HG03457 (cell line): ENCODE data around the gene TCF15.
"Not testable (repeated sequence)": the region's sequence is repeated elsewhere in the genome, so short reads cannot be mapped to it uniquely, and the experiment has no call there.

Experiments
- ATAC-seq: cut with Tn5 transposase; IDR thresholded peaks from one replicate; pipeline ENCODE4 v1.9.1; 2021; ENCODE audit warnings: moderate number of reproducible peaks; ENCODE audit not compliant: unreplicated experiment

Gene TCF15

DNA sequence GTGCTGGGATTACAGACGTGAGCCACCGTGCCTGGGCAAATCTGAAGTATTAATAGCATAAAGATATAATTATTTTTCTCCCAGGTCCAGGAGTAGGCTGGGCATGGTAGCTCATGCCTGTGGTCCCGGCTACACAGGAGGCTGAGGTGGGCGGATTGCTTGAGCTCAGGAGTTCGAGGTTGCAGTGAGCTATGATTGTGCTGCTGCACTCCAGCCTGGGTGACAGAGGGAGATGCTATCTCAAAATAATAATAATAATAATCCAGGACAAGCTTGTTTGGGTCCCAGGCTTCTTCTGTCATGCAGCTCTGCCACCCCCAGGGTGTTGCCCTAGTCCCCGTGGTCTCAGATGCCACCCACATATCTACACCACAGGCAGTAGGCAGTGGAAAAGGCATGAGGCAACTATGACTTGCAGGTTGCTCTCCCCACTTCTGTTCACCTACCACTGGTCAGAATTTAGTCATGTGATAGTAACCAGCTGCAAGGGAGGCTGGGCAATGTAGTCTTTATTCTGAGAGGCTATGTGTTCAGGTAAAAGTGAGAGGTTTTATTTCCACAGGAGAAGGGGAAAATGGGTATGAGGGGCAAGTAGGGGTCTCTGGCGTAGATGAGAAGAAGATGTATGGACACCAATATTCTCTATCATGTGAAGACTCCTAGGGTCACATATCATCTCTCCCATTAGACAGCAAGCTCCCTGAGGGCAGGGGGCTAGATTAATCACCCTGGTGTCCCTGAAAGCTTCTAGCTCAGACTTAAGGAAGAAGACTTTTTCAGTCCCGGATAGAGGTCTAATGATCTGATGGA lies 25.7 kb downstream of the TCF15 start:
- no peak for ATAC-seq

DNA sequence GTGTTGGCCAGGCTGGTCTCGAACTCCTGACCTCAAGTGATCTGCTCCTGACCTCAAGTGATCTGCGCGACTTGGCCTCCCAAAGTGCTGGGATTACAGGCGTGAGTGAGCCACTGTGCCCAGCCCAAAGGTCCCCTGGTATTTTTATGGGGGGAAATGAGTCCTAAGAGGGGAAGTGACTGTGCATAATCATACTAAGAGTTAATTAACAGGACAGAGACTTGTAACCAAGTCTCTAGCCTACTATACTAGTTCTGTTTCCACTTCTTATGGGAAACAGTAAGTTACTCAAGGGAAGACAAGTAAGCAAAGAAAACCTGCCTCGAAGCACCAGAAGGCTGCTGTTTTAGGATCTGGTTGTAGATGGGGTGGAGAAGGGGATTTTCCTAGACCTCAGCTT lies 27.9 kb downstream of the TCF15 start:
- ATAC-seq, result no peak

DNA sequence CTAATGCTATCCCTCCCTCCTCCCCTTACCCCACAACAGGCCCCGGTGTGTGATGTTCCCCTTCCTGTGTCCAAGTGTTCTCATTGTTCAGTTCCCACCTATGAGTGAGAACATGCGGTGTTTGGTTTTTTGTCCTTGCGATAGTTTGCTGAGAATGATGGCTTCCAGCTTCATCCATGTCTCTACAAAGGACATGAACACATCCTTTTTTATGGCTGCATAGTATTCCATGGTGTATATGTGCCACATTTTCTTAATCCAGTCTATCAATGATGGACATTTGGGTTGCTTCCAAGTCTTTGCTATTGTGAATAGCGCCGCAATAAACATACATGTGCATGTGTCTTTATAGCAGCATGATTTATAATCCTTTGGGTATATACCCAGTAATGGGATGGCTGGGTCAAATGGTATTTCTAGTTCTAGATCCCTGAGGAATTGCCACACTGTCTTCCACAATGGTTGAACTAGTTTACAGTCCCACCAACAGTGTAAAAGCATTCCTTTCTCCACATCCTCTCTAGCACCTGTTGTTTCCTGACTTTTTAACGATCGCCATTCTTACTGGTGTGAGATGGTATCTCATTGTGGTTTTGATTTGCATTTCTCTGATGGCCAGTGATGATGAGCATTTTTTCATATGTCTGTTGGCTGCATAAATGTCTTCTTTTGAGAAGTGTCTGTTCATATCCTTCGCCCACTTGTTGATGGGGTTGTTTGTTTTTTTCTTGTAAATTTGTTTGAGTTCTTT lies 31.0 kb downstream of the TCF15 start:
- not testable (repeated sequence) for ATAC-seq

DNA sequence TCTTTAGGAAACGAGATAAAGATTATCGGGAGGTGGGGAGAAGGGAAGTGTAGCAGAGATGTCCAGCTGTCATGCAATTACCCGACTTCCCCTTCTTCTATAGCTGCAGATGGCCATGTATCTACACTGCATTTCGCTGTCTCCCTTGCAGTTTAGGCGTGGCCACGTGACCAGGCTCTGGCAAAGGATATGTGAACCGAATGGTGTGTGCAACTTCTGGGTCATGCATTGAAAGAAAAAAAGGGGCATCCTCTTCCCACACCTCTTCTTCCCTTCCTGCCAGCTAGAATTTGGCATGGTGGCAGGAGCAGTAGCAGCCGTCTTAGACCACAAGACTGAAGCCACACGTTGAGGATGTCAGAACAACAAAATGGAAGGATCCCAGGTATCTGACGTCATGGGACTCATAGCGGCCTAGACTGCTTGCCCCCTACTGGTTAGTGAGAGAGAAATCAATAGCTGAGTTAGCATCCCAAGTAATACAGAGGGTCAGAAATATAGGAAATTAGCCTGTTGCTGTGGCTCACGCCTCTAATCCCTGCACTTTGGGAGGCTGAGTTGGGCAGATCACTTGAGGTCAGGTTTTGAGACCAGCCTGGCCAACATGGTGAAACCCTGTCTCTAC lies 32.8 kb downstream of the TCF15 start:
- ATAC-seq, result no peak

DNA sequence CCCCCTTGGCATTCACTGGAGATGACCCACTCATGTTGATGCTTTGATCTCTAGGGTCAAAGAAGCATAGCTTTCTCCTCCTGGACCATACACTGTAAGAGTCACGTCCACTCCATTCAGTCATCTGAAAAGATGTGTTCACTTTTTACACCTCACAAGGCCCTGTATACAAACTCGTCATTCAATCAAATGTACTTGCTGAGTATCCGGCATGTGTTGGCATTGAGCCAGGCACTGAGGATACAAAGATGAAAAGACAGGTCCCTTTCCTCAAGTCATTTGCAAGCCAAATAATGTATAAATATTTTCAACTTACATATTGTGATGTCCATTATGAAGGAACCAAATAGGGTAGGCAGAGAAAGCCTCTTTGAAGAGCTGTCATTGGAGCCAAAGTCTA lies 34.0 kb downstream of the TCF15 start:
- ATAC-seq, result no peak

DNA sequence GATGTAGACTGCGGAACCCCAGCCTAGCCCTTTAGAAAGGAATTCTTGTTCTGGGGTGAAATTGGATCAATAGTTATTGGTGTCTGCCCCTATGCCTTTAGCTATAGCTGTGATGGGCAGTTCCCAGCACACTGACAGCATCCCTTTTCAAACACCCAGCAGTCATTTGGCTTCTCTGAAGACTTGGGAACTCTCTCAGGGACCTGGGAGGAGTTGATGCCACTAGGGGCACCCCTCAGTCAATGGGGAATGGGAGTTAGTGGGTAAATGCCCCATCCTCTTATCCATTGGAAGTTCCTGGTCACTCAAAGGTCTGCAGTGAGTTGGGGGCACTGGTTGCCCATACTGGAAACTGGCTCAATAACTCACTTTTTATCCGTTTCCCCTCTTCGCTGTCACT lies 34.9 kb downstream of the TCF15 start:
- ATAC-seq, result no peak

DNA sequence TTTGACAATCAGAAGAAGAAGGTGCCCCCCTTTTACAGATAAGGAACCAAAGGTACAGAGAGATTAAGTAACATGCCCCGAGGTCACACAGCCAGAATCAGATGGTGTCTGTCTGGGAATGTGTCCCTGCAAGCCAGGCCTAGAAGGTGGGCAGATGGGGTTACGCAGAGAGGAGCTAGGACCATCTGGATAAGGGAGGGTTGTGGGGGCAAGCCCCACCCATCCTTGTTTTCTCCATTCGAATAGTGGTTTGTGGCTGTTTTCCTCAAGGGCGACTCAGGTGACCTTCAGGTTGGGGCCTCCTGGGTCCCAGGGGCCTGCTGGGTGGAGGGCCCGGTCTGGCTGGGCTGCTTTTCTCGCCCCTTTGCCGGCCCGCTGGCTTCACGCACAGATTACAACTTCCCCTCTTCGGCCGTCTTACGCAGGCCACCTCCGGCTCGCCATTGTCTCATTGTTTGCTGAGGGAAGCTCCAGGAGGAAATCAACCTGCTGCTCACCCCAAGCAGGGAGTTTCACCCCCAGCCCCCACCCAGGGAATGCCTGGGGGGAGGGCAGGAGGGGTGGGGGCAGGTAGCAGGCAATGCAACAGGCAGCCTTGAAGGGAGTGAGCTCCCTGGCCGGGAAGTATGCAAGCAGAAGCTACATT lies 35.7 kb downstream of the TCF15 start:
- no peak for ATAC-seq

DNA sequence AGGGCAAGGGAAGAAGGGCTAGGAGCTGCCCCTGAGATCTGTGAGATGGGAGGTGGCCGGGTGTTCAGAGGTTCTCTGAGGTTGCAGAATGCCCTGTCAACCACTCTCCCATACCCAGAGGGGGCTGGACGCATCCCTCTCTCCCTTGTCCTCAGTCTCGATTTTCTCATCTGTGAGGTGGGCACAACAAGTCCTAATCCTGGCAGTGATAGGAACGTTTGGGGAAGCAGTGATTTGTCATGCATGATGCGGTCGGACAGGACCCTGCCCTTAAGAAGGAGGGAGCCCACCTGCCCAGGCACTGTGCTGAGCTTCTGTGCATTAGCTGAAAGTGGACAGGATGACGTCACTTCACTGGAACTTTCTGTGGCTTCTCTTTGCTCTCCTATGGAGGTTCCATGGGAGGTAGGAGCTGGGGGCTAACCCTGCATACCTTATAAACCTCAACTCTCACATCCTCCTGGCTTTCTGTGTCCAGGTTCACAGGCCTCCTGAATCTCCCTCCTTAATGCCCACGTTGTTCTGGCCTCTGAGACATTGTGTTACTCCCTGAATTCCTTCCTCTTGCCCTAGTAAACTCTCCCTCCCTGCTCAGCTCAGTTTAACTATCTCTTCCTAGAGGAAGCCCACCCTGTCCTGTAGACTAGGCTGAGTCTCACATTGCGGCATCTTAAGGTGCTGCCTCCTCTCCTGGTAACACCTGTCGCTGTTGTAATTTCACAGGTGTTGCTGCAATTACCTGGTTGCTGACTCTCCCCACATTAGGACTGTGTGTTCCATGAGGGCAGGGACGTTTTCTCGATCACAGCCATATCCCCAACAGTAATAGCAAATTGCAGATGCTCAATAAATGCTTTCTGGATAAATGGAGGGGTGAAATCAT lies 36.5 kb downstream of the TCF15 start:
- no peak for ATAC-seq

DNA sequence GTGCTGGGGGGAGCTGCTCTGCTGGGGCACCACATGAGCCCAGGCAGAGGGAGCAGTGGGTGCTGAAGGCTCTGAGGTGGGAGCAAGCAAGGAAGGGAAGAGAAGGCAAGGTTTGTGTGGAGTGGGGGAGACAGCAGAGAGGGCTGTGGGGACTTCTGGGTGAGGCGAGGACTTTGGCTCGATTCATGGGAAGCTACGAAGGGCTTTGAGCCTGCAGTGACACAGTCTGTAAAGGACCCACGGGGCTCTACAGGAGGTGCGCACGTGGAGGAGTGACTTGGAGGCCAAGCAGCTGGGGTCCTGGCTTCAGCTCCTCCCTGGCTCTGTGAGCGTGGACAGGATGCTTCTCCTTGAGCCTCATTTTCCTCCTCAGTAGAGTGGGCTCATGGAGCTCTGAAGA lies 37.4 kb downstream of the TCF15 start:
- no peak for ATAC-seq

DNA sequence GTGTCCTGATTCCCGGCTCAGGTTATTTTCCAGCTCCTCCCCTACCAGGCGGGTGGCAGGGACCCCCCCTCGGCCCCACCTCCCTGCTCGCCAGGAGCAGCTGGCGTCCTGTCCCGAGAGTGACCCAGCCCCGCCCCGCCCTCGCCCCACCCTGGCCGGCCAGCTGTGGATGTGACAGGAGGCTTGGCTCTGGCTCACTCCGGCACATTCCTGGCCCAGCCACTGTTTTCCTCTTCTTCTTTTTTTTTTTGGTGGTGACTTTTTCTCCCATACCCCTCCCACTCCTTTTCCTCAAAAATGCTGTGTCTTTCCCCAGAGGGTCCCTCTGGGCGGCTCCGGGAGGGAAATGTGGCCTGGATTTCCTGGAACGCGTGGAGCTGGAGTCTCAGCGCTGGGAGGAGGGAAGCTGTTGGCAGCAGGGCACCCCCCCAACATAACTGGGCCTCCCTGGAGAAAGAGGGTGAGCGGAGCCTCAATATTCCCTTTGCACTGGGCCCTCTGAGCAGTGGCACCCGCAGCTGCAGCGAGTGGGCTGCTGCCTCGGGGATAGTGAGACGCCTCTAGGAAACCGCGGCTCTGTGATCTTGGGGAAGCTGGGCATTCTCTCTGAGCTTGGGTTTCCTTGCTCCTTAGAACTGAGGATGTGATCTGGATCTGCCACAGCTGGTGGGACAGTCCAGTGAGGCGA lies 38.2 kb downstream of the TCF15 start:
- no peak for ATAC-seq

DNA sequence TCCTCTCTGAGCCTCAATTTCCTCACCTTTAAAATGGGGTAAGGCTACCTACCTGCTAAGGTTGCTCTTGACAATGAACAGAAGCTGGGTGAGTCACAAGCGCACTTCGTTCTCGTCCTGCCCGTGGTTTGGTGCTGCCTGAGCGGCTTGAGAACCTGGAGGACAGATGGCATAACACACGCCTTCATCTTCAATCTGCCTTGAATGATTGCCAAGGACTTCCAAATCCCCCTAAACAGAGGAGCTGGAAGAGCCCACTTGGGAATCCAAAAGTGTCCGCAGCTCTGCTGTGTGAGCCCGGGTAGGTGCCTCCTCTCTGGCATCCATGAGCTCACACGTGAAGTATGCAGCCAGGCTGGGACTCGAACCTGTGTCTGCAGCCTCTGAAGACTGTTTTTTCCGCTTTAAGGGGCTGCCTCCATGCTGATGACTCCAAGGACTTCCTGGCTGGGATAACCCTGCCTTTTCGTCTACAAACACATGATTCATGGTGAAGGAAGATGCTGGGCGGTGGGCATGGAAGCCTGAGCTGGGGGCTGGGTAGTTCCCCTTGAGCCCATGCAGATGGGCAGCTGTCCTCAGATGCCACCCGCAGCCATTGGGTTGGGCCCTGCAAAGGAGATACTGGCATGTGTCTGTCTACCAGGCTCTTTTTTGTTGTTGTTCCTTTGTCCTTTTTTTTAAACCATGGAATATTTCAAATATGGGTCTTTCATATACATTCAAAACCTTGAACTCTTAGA lies 41.3 kb downstream of the TCF15 start:
- no peak for ATAC-seq

DNA sequence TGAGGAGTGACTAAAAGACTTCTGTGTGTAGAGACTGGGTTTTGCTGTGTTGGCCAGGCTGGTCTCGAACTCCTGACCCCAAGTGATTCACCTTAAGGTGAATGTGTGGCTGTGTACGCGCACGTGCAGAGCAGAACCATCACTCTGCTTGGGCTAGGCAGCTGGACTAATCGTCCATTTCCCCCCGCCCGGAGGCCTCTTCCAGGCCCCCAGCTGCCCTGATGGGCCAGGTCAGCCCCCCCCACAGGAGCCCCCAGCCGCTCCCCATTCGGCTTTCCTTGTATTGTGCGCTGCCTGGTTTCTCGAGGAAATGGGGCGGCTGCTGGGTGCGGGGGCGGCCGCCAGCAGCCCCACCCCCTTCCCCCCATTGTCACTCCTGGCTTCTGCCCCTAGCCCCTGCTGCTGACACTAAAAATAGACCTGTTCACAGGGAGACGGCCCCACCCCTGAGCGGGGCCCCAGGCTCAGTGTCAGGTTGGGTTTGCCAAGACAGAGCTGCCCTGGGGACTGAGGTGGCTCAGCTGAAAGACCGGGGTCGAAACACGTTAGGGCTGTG lies 41.9 kb downstream of the TCF15 start:
- ATAC-seq, result no peak

DNA sequence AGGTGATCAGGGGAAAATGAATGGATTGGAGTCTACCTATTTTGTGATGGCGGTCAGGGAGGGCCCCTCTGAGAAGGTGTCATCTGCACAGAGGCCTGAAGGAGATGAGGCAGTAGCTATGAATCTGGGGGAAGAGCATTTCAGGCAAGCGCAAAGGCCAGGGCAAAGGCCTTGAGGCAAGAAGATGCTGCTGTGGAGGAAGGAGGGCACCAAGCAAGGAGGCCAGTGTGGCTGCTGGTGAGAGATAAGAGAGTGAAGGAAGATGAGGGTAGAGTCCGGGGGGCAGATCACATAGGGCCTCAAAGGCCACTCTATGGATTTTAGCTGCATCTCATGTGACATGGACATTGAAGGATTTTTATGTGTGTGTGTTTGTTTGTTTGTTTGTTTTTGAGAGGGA lies 45.9 kb downstream of the TCF15 start:
- ATAC-seq, result no peak

DNA sequence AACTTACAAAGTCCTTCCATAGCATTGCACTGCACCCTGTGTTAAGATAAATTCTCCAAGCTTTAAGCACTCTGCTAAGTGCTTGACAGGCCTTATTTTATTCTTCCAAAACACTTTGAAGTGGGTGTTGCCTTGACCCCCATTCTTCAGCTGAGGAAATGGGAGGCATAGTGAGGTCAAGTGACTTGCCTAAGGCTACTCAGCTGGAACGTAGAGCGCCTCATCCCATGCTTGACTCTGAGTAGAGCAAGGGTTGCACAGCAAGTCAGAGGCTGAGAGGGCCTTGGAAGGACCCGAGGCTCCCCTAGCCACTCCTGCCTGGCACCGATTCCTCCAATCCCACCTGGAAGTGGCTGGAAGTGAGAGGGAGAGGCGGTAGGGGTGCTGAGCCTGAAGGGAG lies 46.9 kb downstream of the TCF15 start:
- ATAC-seq, result no peak

DNA sequence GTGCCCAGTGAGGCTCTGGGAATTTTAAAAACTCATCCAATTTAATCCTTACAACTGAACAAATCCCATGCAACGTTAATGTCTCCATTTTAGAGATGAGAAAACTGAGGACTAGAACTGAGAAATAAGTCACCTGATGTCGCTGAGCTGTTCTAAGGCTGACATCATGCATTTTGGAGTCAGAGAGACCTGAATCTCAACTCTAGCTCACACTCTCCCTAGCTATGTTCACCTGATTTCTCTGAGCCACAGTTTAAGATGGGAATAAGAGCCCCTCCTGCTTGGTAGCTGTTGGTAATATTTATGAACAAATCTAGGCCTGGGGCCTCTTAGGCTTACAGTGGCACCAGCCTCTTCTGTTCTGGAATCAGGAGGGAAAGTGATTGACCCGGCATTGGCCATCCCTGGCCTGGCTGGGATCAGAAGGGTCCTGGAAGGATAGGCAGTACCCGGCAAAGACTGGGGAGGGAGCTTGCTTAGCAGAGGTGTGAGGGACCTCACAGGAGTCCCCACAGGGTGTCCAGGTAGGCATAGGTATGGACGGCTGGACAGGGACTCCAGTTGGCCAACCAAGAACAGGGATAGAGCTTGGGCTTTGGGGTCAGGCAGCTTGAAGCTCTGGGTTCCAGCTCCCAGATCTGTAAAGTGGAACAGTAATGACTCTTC lies 47.7 kb downstream of the TCF15 start:
- ATAC-seq, result no peak

DNA sequence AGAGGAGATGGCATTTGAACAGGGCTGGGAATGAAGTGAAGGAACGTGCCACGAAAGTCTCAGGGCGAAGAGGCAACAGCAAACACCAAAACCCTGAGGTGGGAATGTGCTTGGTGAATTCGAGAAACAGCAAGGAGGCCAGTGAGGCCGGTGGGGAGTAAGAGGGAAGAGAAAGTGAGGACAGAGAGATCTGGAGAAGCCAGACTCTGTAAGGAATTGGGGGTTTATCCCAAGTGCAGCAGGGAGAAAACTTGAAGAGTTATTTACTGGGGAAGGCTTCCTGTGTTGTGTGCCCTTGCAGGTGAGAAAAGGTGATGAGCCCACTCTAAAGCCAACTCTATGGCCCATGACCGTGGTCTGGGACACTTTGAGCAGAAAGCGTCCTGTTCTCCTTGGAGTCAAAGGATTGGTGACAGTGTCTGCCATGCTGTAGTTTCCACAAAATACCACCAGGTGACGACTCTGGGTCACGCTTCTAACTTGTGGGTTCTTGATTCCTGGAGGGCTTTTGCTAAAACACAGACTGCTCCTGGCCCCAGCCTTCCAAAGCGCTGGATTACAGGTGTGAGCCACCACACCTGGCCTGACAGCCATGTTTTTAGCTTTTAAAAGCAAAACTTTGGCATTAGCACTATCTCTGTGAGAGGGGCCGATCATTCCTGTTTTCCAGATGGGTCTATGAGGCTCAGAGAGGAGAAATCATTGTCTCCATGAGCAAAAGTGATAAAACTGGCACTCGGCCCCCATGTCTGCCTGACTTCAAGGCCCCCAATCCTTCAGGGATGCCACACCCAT lies 48.5 kb downstream of the TCF15 start:
- ATAC-seq, result no peak

DNA sequence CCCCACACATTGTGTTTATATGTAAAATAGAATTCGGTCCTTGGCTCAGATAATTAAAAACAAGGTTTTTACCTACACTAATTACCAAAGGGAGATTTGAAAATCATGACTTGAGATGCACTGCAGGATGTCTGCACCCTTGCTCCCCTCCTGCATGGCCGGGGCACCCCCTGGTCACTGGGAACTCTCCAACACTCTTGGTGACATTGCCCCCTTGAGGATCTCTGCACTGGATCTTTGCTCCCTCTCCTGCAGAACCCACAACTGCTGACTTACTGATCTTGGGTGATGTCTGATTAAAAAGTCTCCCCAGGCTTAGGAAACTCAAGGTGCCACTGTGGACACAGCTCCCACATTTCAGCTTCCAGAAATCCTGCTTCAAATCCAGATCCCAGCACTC lies 49.4 kb downstream of the TCF15 start:
- no peak for ATAC-seq

DNA sequence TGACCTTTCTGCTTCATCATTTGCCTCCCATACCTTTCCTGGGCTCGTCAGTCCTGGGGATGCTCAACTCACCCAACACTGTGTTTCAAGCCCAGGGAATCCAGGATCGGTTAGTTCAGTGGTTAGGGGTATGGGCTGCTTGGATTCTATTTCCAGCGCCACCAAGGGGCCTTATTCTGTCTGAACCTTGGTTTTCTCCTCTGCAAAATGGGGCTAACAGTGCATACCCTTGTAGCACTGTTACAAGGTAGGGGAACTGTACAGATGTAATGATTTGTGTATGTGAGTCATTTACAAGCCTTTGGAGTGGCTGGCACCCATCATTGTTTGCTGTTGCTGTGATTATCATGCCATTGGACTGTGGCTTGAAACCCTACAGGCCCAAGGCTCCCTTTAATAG lies 52.0 kb downstream of the TCF15 start:
- no peak for ATAC-seq
